Ectodermal cell (in vitro differentiated cells): ENCODE measurements around the gene NTRK1.

Experiments used
- H3K27ac ChIP-seq: 2 replicates; pipeline ENCODE4 v1.7.0; 2013; ENCODE audit warnings: mild to moderate bottlenecking, low read depth, low read length; ENCODE audit not compliant: insufficient read depth, poor library complexity, severe bottlenecking
- H3K27me3 ChIP-seq: 2 replicates; pipeline ENCODE4 v1.7.0; 2013; ENCODE audit warnings: mild to moderate bottlenecking, low read length; ENCODE audit not compliant: insufficient read depth, control insufficient read depth, poor library complexity, severe bottlenecking
- H3K36me3 ChIP-seq: one replicate; pipeline ENCODE4 v1.7.0; 2013; ENCODE audit warnings: low read length; ENCODE audit not compliant: control insufficient read depth, insufficient read depth
- H3K4me1 ChIP-seq: one replicate; pipeline ENCODE4 v1.7.0; 2013; ENCODE audit warnings: low read length; ENCODE audit not compliant: control insufficient read depth, insufficient read depth
- H3K4me3 ChIP-seq: 2 replicates; pipeline ENCODE4 v1.7.0; 2013; ENCODE audit warnings: low read depth, low read length, control low read depth; ENCODE audit not compliant: insufficient read depth
- H3K9me3 ChIP-seq: 2 replicates; pipeline ENCODE4 v1.7.0; 2013; ENCODE audit warnings: mild to moderate bottlenecking, low read length, moderate library complexity; ENCODE audit not compliant: control insufficient read depth
- WGBS, 2 experiments: methylation state at CpG; one replicate each; pipeline ENCODE4 v1.1.7; 2013; ENCODE audit warnings: missing lambda C conversion rate in 2 of 2; 5-methylcytosine and 5-hydroxymethylcytosine counted together

The NTRK1 gene

DNA sequence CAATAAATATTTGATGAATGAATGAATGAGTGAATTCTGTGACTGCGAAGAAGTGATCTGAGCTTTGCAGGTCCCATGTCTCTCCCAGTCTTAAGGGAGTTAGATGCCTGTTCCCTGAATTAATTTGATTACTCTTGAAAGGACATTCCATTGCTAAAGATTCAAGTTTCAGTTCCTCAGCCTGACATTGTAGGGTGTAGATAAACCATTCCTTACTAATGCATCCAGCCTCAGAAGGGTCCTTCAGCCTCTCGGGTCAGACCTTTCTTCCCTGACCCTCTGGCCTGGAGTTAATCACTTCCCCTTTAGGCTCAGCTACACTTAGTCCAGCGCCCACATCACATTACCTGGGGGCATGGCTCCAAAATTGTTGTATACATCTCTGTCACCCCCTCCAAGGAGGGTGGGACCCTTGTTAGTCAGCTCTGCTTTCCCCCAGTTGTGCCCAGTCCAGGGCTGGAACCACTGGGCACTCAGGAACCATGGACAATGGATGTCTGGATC is 4.3 kb upstream of the NTRK1 start:
- H3K4me1 ChIP-seq, result peaks cover 38% of the 10 kb centered on the region
- H3K9me3 ChIP-seq, result no peaks in the 10 kb centered on the region
- 86 to 94% methylated on average over 3 of the region's 3 CpGs for WGBS, 2 experiments
- H3K27ac ChIP-seq, result no peak overlapping the region
- H3K27me3 ChIP-seq, result peaks cover 79% of the 10 kb centered on the region
- no peak overlapping the region for H3K4me3 ChIP-seq
- no peaks in the 10 kb centered on the region for H3K36me3 ChIP-seq

GRCh38 chr1:156857532-156857931 is 3.1 kb upstream of the NTRK1 start:
- H3K9me3 ChIP-seq, result no peaks in the 10 kb centered on the region
- WGBS, 2 experiments, result 69 to 83% methylated on average over 3 of the region's 3 CpGs
- H3K27ac ChIP-seq, result no peak overlapping the region
- H3K4me1 ChIP-seq, result peaks cover 33% of the 10 kb centered on the region
- H3K4me3 ChIP-seq, result no peak overlapping the region
- H3K36me3 ChIP-seq, result no peaks in the 10 kb centered on the region
- H3K27me3 ChIP-seq, result peaks cover 86% of the 10 kb centered on the region

- H3K27me3 ChIP-seq, result peaks cover 87% of the 10 kb centered on the region
- H3K27ac ChIP-seq, result no peak overlapping the region
- H3K4me3 ChIP-seq, result peak overlapping the region; percentile 31
- no peaks in the 10 kb centered on the region for H3K9me3 ChIP-seq
- H3K36me3 ChIP-seq, result no peaks in the 10 kb centered on the region
- WGBS, 2 experiments, result 4 to 6% methylated on average over 5 of the region's 5 CpGs
- H3K4me1 ChIP-seq, result peaks cover 40% of the 10 kb centered on the region
Observed at GRCh38 chr1:156858555-156858956, 2.1 kb upstream of the NTRK1 start.

GRCh38 chr1:156858959-156859522 is 1.6 kb upstream of the NTRK1 start, which contains the start of gene INSRR:
Gene INSRR (minus strand): TSS chr1:156859117. CDS start chr1:156858621, 496 bp downstream.
- Histone ChIP-seq H3K9me3 (no peaks in the 10 kb centered on the region), H3K36me3 (no peaks in the 10 kb centered on the region), H3K4me1 (peaks cover 44% of the 10 kb centered on the region), H3K27ac (no peak within 1 kb of the TSS), H3K27me3 (peaks cover 87% of the 10 kb centered on the region), H3K4me3 (peak within 1 kb of the TSS; percentile 31)
- 1% methylated on average over 39 of the region's 39 CpGs for WGBS, 2 experiments

DNA sequence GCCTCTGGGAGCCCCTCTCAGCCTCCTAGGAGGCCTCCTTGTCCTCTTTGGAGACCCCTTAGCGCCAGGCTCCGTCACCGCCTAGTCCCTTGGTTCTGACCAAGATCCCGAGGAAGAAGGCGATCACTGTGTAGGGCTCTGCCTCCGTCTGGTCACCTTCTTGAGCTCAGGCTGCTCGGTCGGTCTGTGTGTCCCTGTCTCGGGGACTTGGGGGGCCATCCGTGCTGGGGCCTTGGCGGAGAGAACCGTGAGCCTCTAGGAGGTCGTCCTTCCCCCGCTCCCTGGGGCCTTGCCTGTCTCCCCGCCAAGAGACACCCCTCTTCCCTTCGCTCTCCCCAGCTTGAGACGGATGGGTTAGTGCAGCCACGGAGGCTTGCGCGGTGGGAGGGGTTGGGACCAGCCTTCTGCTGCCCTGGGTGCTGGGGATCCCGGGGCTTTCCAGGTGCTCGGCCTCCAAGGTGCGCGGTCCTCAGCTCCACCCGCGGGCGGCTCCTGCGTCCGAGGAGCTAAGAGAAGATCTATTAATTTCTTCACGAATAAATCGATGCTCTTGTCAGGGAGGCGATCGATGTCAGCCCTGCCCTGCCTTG is 1.0 kb upstream of the NTRK1 start:
- no peak overlapping the region for H3K27ac ChIP-seq
- peaks cover 44% of the 10 kb centered on the region for H3K4me1 ChIP-seq
- peak overlapping the region; percentile 31 for H3K4me3 ChIP-seq
- H3K36me3 ChIP-seq, result no peaks in the 10 kb centered on the region
- 2 to 3% methylated on average over 33 of the region's 33 CpGs for WGBS, 2 experiments
- H3K27me3 ChIP-seq, result peaks cover 87% of the 10 kb centered on the region
- no peaks in the 10 kb centered on the region for H3K9me3 ChIP-seq

DNA sequence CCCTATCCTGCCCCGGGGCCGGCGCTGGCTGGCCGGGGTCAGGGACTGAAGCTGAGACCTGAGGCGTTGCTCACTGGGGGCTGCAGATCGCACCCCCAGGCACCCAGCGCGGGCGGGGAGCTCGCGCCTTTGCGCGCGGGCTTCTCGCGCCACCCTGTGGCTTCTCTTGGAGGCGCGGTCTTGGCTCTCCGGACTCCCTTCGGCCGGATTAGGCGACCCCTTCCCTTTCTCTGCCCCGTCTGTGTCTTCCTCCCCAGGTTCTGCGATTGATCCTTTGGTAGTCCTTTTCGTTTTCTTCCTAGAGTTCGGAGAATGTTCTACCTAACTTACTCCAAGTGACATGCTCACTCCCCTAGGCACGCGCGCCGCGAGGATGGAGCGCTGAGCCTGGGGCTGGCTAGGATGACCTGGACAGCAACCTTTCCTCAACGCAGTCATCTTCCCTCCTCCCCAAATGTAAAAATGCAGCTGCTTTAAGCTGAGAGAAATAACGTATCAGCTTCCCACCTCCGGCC is 495 bp upstream of the NTRK1 start:
- 0% methylated on average over 35 of the region's 35 CpGs for WGBS, 2 experiments
- Histone ChIP-seq H3K4me3 (peak overlapping the region; percentile 31), H3K4me1 (peaks cover 46% of the 10 kb centered on the region), H3K9me3 (no peaks in the 10 kb centered on the region), H3K36me3 (no peaks in the 10 kb centered on the region), H3K27me3 (peaks cover 88% of the 10 kb centered on the region), H3K27ac (no peak overlapping the region)

GRCh38 chr1:156862584-156862983 is 1.9 kb downstream of the NTRK1 start:
- Histone ChIP-seq H3K27me3 (peaks cover 76% of the 10 kb centered on the region), H3K9me3 (no peaks in the 10 kb centered on the region), H3K4me1 (peaks cover 62% of the 10 kb centered on the region), H3K4me3 (no peak overlapping the region), H3K36me3 (no peaks in the 10 kb centered on the region), H3K27ac (no peak overlapping the region)
- WGBS, 2 experiments, result 80 to 85% methylated on average over 6 of the region's 6 CpGs

- WGBS, 2 experiments, result 45 to 50% methylated on average over 10 of the region's 10 CpGs
- no peak overlapping the region for H3K27ac ChIP-seq
- no peaks in the 10 kb centered on the region for H3K9me3 ChIP-seq
- peaks cover 57% of the 10 kb centered on the region for H3K4me1 ChIP-seq
- H3K27me3 ChIP-seq, result peaks cover 71% of the 10 kb centered on the region
- H3K36me3 ChIP-seq, result no peaks in the 10 kb centered on the region
- no peak overlapping the region for H3K4me3 ChIP-seq
Observed at GRCh38 chr1:156862997-156863599, 2.4 kb downstream of the NTRK1 start.

DNA sequence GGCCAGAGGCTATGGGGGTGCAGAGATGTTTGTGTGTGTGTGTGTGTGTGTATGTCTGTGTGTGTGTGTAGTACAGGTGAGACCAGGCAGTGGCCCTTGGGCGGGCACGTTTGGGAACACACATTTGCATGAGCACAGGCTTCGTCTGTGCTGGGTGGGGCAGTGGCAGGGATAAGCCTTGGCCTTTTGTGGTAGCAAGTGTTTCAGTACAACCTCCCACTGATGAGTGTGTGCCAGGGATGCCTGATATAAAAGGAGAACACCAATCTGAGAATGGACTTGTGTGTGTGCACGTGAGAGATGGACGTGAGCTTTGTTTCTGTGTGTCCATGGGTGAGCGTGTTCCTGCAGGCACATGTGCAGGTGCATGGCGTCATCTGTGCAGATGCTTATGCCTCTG is 3.0 kb downstream of the NTRK1 start:
- no peak overlapping the region for H3K4me3 ChIP-seq
- peaks cover 66% of the 10 kb centered on the region for H3K27me3 ChIP-seq
- H3K4me1 ChIP-seq, result peaks cover 52% of the 10 kb centered on the region
- H3K27ac ChIP-seq, result no peak overlapping the region
- H3K9me3 ChIP-seq, result no peaks in the 10 kb centered on the region
- H3K36me3 ChIP-seq, result no peaks in the 10 kb centered on the region
- 77 to 79% methylated on average over 7 of the region's 7 CpGs for WGBS, 2 experiments

DNA sequence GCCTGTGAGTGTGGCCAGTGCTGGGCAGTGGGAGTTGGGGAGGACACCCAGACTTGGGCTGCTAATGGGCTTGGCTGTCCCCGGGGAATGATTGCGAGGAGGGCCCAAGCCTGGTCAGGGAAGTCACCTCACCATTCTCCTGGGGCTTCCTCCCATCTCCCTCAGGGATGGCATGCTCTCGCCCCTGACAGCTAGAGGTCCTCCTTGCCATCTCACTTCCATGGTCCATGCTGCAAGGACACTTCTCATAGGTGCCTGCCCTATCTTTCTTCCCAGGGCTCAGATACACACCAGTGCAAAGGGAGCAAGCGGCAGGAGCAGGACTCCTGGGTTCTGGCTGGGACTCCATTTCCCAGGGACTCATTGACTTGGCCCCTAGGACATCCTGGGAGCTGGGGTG is 4.1 kb downstream of the NTRK1 start:
- Histone ChIP-seq H3K36me3 (no peaks in the 10 kb centered on the region), H3K9me3 (no peaks in the 10 kb centered on the region), H3K4me3 (no peak overlapping the region), H3K27ac (no peak overlapping the region), H3K27me3 (peaks cover 54% of the 10 kb centered on the region), H3K4me1 (peaks cover 43% of the 10 kb centered on the region)
- WGBS, 2 experiments, result 82 to 88% methylated on average over 4 of the region's 4 CpGs
